Right renal pelvis (tissue), 4 donors: Measurements from ENCODE around the gene PRR23B. TPM values are rescaled to one million over a fixed set of nuclear protein-coding genes. Genes with fewer than 3 reads are reported as not detected.
"Not testable (repeated sequence)": the region's sequence is repeated elsewhere in the genome, so short reads cannot be mapped to it uniquely, and the experiment has no call there.

Experiments
- DNase-seq, 4 donors: peaks; one replicate each; pipeline ENCODE4 v3.0.0-alpha.2; 2013; ENCODE audit warnings: low read depth in 4 of 4, low spot score in 3 of 4, missing footprints in 1 of 4
- polyA plus RNA-seq, 4 donors: library from polyadenylated mRNA; unstranded; fragments of 120-200 nt; gene quantifications; one replicate each; pipeline ENCODE4 v1.2.1, GENCODE V29; 2013; ENCODE audit not compliant: insufficient read length in 4 of 4

The PRR23B gene
- under 1 TPM in 1 of 4 donors, not detected in 3; 0.04 TPM for polyA plus RNA-seq

DNA sequence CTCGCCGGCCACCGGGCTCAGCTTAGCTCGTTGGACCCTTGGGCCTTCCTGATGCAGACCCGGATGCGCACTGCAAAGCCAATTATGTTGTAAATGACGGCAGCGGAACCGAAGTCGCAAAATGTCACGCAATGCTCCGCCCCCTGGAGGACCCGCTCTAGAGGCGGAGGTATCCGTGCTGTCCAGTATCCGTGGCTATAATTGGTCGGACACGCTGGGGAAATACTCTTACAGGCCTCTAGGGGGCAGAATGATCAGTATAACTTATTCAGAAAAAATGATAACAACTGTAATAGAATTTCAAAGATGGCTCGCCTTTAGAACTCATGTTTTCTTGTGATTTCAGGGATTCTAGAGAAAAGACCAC, at the start of gene PRR23B:
PRR23B (minus strand) TSS at position 59 of the 367 bp plus-strand sequence. CDS start 265 bp downstream, outside the sequence.
- DNase-seq = no peak

DNA sequence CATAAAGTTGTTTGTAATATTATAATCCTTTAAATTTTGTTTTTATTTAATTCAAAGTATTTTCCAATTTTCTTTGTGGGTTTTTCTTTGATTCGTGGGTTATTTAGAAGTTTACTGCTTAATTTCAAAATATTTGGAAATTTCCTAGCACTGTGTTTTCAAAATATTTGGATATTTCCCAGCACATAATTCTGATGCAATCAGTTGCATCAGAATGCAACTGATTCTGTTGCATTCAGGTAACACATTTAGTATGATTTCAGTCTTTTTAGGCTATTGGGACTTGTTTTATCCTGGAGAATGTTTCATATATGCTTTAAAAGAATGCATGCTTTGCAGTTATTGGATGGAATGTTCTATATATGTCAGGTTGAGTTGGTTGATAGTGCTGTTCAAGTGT, 42.2 kb upstream of the PRR23B start:
- no peak for DNase-seq

DNA sequence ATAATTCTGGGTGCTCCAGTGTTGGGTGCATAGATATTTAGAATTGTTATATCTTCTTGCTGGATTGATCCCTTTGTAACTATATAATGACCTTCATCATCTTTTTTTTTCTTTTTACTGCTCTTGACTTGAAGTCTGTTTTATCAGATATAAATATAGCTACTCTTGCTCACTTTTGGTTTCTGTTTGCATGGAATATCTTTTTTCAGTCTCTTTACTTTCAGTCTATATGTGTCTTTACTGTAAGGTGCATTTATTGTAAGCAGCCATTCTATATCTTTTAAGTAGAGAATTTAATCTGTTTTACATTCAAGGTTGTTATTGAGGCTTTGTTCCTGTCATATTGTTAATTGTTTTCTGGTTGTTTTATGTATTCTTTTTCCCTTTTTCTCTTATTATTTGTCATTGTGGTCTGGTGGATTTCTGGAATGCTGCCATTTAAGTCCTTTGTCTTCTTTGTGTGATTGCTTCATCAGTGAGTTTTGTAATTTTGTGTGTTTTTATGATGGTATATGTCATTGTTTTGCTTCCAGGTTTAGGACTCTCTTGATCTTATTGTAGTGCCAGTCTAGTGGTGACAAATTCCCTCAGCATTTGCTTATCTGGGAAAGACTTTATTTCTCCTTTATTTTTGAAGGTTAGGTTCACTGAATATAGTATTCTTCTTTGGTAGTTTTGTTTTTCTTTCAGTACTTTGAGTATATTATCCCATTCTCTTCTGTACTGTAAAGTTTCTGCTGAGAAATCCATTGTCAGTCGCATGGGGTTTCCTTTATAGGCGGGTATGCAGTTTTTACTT, 32.3 kb upstream of the PRR23B start:
- DNase-seq = no peak

- DNase-seq = no peak
These were observed 23.9 kb upstream of the PRR23B start, which contains the start of gene PRR23C for GRCh38 chr3:139044366-139045210. TSS of gene PRR23C (minus strand) at chr3:139044892. CDS start at chr3:139044620, 272 bp downstream.

- no peak for DNase-seq
These were observed 23.0 kb upstream of the PRR23B start for GRCh38 chr3:139043554-139044365.

DNA sequence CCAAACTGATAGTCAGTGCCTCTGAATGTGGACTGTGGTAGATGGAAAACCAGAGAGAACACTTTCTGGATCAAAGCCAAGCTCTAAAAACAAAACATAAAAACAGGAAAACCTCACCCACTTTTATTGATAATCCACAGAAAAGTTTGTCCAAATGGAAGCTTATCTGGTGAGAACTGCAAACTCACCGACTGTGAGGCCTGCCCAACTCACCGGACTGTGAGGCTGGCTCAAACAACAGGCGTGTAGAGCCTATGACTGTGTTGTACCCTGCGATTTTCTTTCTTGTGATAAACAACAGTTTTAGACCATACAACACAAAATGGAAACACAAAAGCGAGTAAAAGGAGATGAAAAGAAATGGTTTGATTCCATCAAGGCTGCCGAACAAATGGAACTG, 16.8 kb upstream of the PRR23B start:
- DNase-seq = no peak

DNA sequence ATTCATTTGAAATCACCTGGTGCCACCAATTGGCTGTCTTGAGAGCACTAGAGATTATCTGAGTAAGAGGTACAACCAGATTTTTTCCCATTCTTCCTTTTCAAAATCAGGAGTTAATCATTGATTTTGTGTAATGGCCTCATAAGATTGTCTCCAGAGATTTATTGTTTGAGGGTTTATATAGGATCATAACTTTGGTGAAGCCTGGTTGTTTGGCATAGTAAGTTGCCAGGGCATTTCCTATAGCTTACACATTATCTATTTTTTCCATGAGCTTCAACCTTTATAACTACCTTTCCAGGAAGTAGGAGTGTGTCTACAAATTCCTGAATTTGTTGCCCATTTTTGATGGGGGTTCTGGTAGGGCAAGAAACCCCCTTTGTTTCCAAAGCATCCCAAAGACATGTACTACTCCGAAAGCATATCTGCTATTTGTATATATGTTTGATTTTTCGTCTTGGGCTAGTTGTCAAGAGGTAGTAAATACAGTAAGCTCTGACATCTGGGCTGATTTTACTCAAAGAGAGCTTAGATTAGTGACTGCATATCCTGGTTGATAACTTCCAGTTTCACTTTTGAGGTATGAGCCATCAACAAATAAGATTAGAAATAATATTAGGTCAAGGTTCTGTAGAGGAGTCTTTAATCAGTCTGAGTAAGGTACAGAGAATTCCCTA, 11.7 kb upstream of the PRR23B start:
- DNase-seq = no peak

GRCh38 chr3:139030576-139030975, 9.8 kb upstream of the PRR23B start:
- not testable (repeated sequence) for DNase-seq

- no peak for DNase-seq
These were observed 4.2 kb upstream of the PRR23B start for GRCh38 chr3:139024968-139025367.

GRCh38 chr3:139020036-139020867, 474 bp downstream of the PRR23B start:
- no peak for DNase-seq

- no peak for DNase-seq
These were observed 4.2 kb downstream of the PRR23B start for GRCh38 chr3:139016430-139017048.

- no peak for DNase-seq
These were observed 14.5 kb downstream of the PRR23B start, which contains the start of gene PRR23A for GRCh38 chr3:139006051-139006716. TSS of gene PRR23A (minus strand) at chr3:139006268. CDS start at chr3:139006268, 0 bp downstream.

- DNase-seq = no peak
These were observed 15.3 kb downstream of the PRR23B start for GRCh38 chr3:139005356-139005993.

DNA sequence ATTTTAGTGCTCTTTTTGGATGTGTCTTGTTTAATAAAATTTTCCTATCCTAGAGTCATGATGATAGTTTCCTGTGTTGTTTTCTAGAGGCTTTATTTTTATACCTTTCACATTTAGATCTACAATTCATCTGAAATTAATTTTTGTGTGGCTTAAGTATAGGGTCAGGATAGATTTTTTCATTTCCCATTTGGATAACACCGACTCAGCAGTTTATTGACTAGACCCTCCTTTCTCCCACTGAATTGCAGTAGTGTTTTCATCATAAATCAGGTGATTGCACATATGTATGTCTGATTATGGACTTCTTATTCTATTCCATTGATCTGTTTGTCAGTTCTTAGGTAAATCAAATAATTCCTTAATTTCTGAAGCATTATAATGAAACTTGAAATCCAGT, 25.0 kb downstream of the PRR23B start:
- no peak for DNase-seq

DNA sequence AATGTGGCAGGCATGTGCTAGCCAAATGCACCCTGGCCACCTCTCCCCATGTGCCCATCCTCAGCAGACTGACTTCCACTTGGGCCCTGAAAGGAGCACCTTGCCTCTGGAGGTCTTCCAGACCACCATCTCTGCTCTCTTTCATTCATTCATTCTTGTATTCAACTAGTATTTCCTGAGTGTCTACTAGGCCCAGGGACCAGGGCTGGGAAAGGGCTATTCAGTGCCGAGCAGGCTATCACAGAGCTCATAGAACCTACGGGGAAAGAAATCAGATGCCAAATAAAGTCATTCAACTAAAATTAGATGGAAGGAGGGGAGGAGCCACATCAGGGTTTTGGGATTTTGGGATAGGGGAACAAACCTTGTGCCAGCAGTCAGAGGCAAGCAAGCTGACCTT, 33.5 kb downstream of the PRR23B start:
- DNase-seq = no peak

DNA sequence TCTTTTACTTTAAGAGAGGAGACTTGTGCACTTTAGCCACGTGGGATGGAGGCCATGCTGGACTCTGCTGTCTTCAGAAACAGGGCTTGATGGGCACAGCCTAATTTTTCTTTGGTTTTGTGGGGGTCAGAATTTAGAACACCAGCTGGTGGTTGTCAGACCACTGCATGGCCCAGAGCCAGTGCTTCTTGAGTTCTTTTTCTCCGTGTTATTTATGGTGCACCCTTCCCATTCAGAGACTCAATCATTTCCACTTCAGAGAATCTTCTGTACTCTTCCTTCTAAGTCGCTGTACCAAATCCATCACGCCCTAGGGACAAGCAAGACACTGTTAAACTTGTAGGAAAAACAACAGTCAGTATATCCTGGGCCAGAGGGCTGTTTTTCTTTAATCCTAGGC, 34.8 kb downstream of the PRR23B start:
- no peak for DNase-seq

GRCh38 chr3:138984816-138985215, 35.9 kb downstream of the PRR23B start:
- DNase-seq = no peak

DNA sequence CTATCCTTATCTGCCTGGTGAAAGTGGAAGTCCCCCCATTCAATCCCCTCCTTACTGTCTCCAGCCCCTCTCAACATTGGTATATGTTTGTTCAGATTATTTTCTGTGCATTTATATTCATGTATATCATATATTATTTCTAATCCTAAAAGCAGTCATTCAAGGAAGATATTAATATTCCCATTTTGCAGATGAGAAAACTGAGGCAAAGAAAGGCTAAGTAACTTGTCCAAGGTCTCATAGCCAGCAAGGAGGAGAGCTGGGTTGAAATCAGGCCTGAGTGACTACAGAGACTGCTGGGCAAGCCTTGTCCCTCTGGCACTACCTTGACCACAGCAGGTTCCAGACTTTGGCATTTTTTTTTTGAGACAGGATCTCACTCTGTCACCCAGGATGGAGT, 44.7 kb downstream of the PRR23B start:
- no peak for DNase-seq
